ENCODE results near the gene FAM174B.

The FAM174B gene

DNA sequence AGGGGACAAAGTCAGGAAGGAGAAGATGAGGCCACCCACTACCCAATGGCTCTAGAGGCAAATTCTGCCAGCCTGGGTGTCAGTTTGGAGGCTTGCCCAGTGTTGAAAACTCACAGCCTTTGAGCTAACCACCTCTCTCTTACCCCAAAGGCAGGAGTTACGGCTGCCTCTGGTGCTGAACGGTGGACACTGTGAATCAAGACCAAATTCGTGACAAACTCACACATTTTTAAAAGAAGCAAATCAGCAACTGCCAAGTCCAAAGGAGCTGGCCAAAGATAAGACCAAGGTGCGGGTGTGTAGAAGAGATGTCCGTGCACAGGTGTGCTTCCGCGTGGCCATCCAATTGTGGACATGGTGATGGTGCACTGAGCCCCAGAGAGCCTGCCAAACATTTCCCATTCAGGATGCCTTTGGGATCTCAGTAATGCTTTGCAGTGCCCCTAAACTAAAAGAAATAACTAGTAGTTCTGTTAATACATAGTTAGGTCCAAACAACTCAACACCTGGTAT lies 74.6 kb downstream of the FAM174B start:
- DNase-seq (ENCODE audit: low read depth in 1 of 2, low spot score in 1 of 2): no peak
- no peak overlapping the region for H3K4me3 ChIP-seq (replicated peaks; ENCODE audit: insufficient read depth, low read length)
- no peak for TF ChIP-seq POLR2AphosphoS5 (IDR thresholded peaks at IDR 0.05; ENCODE audit: low read depth)
- H3K27ac ChIP-seq (replicated peaks): no peak overlapping the region
- peaks cover 2% of the 10 kb centered on the region for H3K27me3 ChIP-seq (ENCODE audit: insufficient read depth, poor library complexity, severe bottlenecking)

DNA sequence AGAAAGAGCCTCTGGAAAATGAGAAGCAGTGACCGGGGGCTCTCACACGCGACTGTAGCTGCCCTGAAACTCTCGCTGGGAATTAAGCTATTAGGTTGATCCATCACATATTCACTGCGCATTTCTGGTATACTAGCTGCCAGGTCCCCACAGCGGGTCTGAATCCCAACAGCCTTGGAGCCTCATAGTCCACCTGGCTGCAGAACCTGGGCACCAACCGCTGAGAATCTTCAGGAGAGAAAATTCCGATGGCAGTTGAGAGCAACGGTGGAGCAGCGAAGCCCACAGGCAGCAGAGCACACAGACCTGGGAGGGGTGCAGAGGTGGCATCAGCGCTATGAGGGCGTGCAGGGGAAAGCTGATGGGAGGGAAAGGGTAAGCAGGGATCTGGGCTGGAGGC lies 75.1 kb downstream of the FAM174B start:
- Histone ChIP-seq H3K27ac (replicated peaks) (no peak overlapping the region), H3K4me3 (replicated peaks; ENCODE audit: insufficient read depth, low read length) (no peak overlapping the region), H3K27me3 (ENCODE audit: insufficient read depth, poor library complexity, severe bottlenecking) (peaks cover 2% of the 10 kb centered on the region)
- TF ChIP-seq, protein P1, sequence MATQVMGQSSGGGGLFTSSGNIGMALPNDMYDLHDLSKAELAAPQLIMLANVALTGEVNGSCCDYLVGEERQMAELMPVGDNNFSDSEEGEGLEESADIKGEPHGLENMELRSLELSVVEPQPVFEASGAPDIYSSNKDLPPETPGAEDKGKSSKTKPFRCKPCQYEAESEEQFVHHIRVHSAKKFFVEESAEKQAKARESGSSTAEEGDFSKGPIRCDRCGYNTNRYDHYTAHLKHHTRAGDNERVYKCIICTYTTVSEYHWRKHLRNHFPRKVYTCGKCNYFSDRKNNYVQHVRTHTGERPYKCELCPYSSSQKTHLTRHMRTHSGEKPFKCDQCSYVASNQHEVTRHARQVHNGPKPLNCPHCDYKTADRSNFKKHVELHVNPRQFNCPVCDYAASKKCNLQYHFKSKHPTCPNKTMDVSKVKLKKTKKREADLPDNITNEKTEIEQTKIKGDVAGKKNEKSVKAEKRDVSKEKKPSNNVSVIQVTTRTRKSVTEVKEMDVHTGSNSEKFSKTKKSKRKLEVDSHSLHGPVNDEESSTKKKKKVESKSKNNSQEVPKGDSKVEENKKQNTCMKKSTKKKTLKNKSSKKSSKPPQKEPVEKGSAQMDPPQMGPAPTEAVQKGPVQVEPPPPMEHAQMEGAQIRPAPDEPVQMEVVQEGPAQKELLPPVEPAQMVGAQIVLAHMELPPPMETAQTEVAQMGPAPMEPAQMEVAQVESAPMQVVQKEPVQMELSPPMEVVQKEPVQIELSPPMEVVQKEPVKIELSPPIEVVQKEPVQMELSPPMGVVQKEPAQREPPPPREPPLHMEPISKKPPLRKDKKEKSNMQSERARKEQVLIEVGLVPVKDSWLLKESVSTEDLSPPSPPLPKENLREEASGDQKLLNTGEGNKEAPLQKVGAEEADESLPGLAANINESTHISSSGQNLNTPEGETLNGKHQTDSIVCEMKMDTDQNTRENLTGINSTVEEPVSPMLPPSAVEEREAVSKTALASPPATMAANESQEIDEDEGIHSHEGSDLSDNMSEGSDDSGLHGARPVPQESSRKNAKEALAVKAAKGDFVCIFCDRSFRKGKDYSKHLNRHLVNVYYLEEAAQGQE (IDR thresholded peaks at IDR 0.05; ENCODE audit: insufficient replicate concordance, low read depth): no peak
- no peak for TF ChIP-seq GABPA (IDR thresholded peaks at IDR 0.05; ENCODE audit: low read depth)
- TF ChIP-seq SPI1 (IDR thresholded peaks at IDR 0.05; ENCODE audit: borderline replicate concordance, low read depth): no peak
- TF ChIP-seq POLR2AphosphoS5 (IDR thresholded peaks at IDR 0.05; ENCODE audit: low read depth): no peak
- TF ChIP-seq, protein P2, sequence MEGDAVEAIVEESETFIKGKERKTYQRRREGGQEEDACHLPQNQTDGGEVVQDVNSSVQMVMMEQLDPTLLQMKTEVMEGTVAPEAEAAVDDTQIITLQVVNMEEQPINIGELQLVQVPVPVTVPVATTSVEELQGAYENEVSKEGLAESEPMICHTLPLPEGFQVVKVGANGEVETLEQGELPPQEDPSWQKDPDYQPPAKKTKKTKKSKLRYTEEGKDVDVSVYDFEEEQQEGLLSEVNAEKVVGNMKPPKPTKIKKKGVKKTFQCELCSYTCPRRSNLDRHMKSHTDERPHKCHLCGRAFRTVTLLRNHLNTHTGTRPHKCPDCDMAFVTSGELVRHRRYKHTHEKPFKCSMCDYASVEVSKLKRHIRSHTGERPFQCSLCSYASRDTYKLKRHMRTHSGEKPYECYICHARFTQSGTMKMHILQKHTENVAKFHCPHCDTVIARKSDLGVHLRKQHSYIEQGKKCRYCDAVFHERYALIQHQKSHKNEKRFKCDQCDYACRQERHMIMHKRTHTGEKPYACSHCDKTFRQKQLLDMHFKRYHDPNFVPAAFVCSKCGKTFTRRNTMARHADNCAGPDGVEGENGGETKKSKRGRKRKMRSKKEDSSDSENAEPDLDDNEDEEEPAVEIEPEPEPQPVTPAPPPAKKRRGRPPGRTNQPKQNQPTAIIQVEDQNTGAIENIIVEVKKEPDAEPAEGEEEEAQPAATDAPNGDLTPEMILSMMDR (IDR thresholded peaks at IDR 0.05; ENCODE audit: insufficient read depth, low read length): no peak
- DNase-seq (ENCODE audit: low read depth in 1 of 2, low spot score in 1 of 2): no peak

DNA sequence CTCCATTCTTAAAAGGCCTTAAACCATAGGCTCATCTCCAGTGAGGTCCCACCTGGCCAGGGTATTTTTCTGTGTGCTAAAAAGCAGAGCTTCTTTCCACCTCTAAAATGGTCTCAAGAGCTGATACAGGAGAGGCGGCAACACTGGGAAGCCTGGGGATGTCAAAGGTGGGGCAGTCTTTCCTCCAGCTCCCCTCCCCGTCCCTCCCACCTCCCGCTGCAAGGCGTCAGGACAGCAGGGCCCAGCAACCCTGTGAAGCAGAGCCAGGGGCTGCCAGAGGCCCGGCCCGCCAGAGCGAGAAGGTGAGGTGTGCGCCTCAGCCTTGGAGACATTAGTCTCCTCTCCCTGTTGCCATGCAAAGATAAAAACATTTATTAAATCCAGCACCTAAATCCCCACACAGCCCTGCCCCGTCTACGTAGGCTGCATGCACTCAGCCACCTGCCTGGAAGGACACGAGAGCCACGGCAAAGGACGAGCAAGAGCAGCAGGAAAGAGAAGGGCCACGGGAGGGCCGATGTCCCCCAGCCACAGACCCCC lies 75.6 kb downstream of the FAM174B start:
- no peak for DNase-seq (ENCODE audit: low read depth in 1 of 2, low spot score in 1 of 2)
- no peak for TF ChIP-seq SPI1 (IDR thresholded peaks at IDR 0.05; ENCODE audit: borderline replicate concordance, low read depth)
- TF ChIP-seq, protein P2 (IDR thresholded peaks at IDR 0.05; ENCODE audit: insufficient read depth, low read length): no peak
- TF ChIP-seq, protein P1 (IDR thresholded peaks at IDR 0.05; ENCODE audit: insufficient replicate concordance, low read depth): no peak
- no peak for TF ChIP-seq POLR2AphosphoS5 (IDR thresholded peaks at IDR 0.05; ENCODE audit: low read depth)
- H3K27me3 ChIP-seq (ENCODE audit: insufficient read depth, poor library complexity, severe bottlenecking): peaks cover 2% of the 10 kb centered on the region
- no peak overlapping the region for H3K27ac ChIP-seq (replicated peaks)
- no peak overlapping the region for H3K4me3 ChIP-seq (replicated peaks; ENCODE audit: insufficient read depth, low read length)

DNA sequence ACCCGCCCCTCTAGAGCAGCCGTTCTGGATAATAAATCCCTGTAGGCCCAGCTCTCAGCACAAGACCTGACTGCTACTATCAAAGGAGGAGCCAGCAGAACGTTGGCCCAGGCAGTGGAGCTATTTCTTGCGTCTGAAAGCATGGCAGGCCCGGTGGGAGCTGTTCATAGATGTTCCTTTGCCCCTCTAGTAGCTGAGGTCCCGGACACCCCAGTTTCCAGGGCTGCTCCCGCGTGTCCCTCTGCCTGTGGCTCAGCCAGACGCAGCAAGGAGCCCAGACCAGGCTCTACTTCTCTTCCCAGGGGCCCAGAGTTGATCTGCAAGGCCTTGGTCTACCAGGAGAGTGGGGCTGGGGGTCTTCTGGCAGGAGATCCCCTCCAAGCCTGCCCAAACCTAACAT lies 76.1 kb downstream of the FAM174B start:
- no peak overlapping the region for H3K27ac ChIP-seq (replicated peaks)
- peaks cover 2% of the 10 kb centered on the region for H3K27me3 ChIP-seq (ENCODE audit: insufficient read depth, poor library complexity, severe bottlenecking)
- no peak for DNase-seq (ENCODE audit: low read depth in 1 of 2, low spot score in 1 of 2)
- no peak for TF ChIP-seq SPI1 (IDR thresholded peaks at IDR 0.05; ENCODE audit: borderline replicate concordance, low read depth)
- TF ChIP-seq, protein P2 (IDR thresholded peaks at IDR 0.05; ENCODE audit: insufficient read depth, low read length): no peak
- no peak for TF ChIP-seq POLR2AphosphoS5 (IDR thresholded peaks at IDR 0.05; ENCODE audit: low read depth)
- TF ChIP-seq, protein P1 (IDR thresholded peaks at IDR 0.05; ENCODE audit: insufficient replicate concordance, low read depth): no peak
- TF ChIP-seq GABPA (IDR thresholded peaks at IDR 0.05; ENCODE audit: low read depth): no peak
- no peak overlapping the region for H3K4me3 ChIP-seq (replicated peaks; ENCODE audit: insufficient read depth, low read length)

Data from HL-60 (cell line).